Peyer's patch (tissue), 4 donors: ENCODE measurements around the gene TRAPPC12.

Experiments used
- POLR2A ChIP-seq, 2 donors: fragments of 450-650 bp; IDR thresholded peaks; one replicate each; pipeline ENCODE4 v1.5.1; 2017; ENCODE audit warnings: antibody characterized with exemption in 2 of 2, mild to moderate bottlenecking in 2 of 2, moderate library complexity in 2 of 2
- TF ChIP-seq, protein P1 (sequence below), 6 experiments: fragments of 450-650 bp in 4 of 6; fragments of 200-600 bp in 2 of 6; sonication (generic) in 1 of 6; IDR thresholded peaks; one replicate each; pipeline ENCODE4 v1.5.1; 2017 to 2019; ENCODE audit warnings: antibody characterized with exemption in 6 of 6, mild to moderate bottlenecking in 3 of 6, moderate library complexity in 1 of 6

DNA sequence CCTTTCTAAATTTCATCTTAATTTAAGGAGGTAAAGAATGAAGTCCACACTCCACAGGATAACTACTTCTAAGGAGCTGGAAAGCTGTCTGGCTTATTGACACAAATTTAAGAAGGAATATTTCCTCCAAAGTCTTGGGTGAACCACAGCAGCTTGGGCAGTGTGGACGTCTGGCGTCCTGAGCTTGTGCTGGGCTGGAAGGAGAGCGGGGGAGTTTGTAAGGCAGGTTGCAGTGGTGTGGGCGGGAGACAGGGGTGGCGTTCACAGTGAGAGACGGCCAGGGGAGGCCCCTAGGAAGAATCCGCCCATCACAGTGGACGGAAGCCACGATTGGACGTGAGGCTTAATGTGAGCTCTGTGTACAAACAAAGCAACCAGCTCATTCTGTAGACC, 114.1 kb downstream of the TRAPPC12 start:
- TF ChIP-seq, protein P1, sequence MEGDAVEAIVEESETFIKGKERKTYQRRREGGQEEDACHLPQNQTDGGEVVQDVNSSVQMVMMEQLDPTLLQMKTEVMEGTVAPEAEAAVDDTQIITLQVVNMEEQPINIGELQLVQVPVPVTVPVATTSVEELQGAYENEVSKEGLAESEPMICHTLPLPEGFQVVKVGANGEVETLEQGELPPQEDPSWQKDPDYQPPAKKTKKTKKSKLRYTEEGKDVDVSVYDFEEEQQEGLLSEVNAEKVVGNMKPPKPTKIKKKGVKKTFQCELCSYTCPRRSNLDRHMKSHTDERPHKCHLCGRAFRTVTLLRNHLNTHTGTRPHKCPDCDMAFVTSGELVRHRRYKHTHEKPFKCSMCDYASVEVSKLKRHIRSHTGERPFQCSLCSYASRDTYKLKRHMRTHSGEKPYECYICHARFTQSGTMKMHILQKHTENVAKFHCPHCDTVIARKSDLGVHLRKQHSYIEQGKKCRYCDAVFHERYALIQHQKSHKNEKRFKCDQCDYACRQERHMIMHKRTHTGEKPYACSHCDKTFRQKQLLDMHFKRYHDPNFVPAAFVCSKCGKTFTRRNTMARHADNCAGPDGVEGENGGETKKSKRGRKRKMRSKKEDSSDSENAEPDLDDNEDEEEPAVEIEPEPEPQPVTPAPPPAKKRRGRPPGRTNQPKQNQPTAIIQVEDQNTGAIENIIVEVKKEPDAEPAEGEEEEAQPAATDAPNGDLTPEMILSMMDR (IDR thresholded peaks at IDR 0.05), result no peak
- no peak for TF ChIP-seq POLR2A (IDR thresholded peaks at IDR 0.05)
